ENCODE results near the gene CD8A.

GRCh38 chr2:86783615-86784339 is 6.9 kb downstream of the CD8A start:
- TF ChIP-seq CTCF (IDR thresholded peaks at IDR 0.05; ENCODE audit: insufficient read depth, low read length) = no peak
- TF ChIP-seq GABPA (IDR thresholded peaks at IDR 0.05; ENCODE audit: low read depth) = no peak

All from HL-60 (cell line).